Activated CD4-positive, alpha-beta T cell treated with anti-CD3 and anti-CD28 coated beads, Interleukin-2, Interleukin-4, amounts not matched to agents 100 ng/mL and 50 ng/mL, durations not matched to agents 16 hours and 8 hours (primary cell): ENCODE results near the gene MAGIX.

Experiments
- DNase-seq: peaks from one replicate; pipeline ENCODE4 v3.0.0-alpha.2; 2020; ENCODE audit warnings: low spot score

The MAGIX gene

GRCh38 chrX:49206543-49206942 is 44.0 kb downstream of the MAGIX start:
- no peak for DNase-seq

DNA sequence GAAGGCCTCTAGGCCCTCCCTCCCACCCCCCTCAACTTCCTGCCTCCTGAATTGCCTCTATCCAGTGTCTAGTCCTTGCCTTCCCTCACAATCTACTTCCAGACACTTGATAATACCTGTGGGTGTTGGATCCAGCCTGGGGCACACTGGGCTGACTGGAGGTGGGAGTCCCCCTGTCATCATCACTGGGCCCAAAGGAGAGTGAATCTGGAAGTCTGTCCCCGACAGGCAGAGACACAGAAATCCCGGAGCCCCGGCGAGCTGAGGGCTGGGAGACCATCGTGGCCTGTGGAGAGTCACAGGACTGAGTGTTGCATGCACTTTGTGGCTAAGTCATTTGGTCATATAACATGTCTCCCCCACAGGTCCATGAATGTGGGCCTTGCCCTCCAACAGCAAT is 45.8 kb downstream of the MAGIX start:
- no peak for DNase-seq

DNA sequence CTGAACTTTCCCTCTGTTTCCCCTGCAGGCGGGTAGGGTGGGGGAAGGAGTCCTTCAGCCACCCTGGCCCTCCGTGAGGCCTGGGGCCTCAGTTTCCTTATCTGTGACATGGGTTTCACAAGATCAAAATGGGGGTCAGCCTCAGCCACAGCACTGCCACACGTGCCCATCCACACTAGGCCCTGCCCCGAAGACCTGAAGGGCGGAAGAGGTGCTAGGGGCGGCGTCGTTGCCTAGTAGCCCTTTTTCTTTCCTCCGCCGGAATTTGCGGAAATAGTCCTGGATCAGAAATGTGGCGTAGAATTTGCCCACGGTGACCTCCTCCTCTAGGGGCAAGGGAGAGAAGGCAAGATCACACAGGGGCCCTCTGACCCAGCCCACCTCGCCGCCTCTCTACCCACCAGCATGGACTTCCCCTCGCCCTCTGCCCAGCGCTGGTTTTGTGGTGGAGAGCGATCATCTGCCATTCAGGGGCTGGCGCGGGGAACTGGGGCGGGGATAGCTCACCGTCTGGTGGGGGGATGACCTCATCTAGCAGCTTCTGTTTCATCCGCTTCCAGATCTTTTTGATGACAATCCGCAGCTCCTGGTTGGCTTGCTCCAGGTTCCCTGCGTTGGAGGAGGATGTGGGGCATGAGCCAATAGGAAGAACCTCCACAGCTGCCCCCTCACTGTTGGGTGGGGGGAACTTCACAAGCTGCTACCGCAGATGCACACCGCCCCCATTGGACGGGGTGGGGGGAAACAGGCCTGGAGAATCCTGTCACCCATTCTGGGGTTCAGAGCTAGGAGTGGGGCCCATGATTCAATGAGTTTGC is 47.1 kb downstream of the MAGIX start:
- DNase-seq = no peak

GRCh38 chrX:49210406-49210805 is 47.8 kb downstream of the MAGIX start:
- DNase-seq = no peak

DNA sequence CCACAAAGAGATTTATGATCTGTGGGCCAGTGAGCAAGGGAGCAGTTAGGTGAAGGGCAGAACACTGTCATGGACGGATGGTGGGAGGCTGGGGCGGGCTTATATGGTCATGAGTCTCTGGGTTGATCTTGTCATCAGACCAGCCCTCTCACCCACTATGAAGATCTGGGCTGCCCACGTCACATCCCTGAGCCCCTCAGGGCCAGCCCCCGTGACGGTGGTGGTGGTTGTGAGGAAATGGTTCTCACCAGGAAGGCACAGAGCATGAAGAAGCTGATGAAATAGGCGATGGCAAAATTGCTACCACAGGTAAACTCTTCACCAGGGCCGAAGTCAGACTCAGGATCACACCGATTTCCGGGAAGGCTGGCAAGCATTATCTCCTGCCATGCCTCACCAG is 48.5 kb downstream of the MAGIX start:
- no peak for DNase-seq

GRCh38 chrX:49212209-49212608 is 49.7 kb downstream of the MAGIX start:
- no peak for DNase-seq

DNA sequence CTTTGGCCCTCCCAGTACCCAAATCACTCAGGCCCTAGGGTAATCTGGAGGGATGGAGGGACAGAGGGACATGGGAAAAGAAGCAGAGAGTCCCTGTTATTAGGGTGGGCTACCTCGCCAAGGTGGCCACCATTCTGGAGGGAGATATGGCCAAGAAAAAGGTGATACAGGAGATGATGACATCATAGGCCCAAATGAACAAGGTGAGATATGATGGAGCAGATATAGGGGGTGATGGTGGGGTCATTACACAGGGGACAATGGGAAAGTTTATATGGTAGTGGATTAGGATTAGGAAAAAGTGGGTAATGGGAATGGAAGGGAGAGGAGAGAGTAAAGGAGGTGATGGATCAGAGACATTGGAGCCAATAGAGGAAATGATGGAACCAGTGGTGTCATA is 50.3 kb downstream of the MAGIX start:
- DNase-seq = no peak

DNA sequence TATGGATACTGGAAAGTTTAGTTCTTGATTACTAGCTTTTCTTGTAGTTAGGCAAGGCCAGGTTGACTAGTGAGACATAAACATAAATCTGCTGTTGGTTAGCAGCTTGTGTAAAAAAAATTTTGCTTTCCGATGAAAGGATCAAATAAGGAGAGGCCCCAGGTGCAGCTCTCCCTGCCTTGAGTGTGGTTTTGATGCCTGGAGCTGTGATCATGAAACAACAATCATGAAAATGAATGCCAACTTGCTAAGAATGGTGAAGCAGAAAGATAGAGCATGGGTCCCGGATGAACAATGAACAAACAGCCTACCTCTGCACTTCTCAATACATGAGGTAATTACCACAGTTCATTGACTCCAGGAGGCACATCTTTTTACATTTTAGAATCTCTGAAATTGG is 51.9 kb downstream of the MAGIX start:
- DNase-seq = no peak

- DNase-seq = no peak
These were observed 52.5 kb downstream of the MAGIX start for GRCh38 chrX:49214996-49215526.
